HTERT RPE-1 (cell line): Measurements from ENCODE around the gene ASCC3.
"Not testable (repeated sequence)": the region's sequence is repeated elsewhere in the genome, so short reads cannot be mapped to it uniquely, and the experiment has no call there.

ENCODE experiments used
- in situ Hi-C: fragments of 300-500 bp; cut with MboI; formaldehyde crosslinking; loops from 4 replicates; pipeline ENCODE4 v1.14.3; 2020; ENCODE audit warnings: low sequenced_read_pairs

Gene ASCC3

DNA sequence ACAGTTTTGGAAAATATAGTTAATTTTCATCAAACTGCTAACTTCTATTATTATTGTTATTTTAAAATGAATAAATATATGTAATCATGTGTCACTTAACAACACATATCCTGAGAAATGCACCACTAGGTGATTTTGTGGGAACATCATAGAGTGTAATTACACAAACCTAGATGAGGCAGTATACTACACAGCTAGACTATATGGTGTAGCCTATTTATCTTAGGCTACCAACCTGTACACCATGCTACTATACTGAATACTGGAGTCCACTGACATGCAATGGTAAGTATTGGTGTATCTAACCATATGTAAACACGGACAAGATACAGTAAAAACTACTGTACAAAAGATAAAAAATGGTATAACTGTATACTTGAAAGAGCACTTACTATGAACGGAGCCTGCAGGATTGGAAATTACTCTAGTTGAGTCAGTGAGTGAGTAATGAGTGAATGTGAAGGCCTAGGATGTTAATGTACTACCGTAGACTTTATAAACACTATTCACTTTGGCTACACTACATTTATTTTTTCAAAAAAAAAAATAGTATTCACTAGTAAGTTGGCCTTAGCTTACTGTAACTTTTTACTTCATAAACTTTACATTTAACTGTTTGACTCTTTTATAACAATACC, 72.4 kb downstream of the ASCC3 start:
- in situ Hi-C loops, result no loop called here

GRCh38 chr6:100806296-100806695, 74.8 kb downstream of the ASCC3 start:
- in situ Hi-C loops, result no loop called here

DNA sequence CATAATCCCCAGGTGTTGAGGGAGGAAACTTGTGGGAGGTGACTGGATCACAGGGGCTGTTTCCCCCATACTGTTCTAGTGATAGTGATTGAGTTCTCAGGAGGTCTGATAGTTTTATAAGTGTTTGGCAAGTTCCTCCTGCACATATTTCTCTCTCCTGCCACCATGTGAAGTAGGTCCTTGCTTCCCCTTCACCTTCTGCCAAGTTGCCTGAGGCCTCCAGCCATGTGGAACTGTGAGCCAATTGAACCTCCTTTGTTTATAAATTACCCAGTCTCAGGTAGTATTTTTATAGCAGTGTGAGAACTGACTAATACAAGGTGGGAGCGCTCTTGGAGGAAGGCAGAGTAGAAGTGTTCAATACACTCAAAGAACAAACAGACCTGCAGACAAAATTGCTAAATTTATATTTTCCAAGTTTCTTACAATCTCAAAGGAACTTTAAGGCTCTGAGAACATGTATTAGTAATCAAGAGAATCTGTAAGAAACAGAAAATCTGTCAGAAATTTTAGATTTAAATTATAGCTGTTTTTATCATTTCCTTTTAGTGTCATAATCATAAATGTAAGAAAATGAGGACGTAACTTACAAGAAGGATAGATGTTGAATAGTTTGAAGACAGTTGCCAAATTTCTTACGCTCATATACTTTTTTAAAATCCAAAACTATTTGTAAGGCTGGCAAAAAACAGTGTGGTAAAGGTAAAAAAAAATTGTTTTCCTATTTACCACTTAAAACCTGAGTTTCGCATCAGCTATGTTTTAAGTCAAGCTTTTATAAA, 77.7 kb downstream of the ASCC3 start:
- in situ Hi-C loops, result no loop called here

- in situ Hi-C loops, result no loop called here
Observed at GRCh38 chr6:100801036-100801435, 80.1 kb downstream of the ASCC3 start.

DNA sequence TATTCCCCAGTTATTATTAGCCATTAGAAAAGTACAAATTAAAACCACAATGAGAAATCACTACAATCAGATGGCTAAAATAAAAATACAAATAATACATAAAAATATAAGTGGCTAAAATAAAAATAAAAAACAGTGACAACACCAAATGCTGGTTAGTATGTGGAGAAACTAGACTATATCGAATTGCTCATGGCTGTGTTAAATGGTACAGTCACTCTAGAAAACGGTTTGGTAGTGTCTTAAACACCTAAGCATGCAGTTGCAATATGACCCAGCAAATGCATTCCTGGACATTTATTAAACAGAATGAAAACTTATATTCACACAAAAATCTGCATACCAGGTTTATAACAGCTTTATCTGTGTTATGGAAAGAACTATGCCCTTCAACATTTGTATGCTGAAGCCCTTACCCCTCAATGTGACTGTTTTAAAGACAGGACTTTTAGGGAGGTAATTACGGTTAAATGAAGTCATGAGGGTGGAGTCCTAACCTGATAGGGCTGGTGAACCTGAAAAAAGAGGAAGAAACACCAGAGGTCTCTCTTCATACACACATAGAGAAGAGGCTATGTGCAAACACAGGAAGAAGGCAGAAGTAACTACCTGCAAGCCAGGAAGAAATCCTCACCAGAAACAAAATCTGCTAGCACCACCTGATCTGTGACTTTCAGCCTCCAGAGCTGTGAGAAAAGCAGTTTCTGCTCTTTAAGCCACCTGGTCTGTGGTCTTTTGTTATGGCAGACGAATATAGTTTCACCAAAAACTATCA, 84.9 kb downstream of the ASCC3 start:
- in situ Hi-C loops, result no loop called here

- in situ Hi-C loops, result no loop called here
Observed at GRCh38 chr6:100790084-100790483, 91.0 kb downstream of the ASCC3 start.

GRCh38 chr6:100785982-100786381, 95.1 kb downstream of the ASCC3 start:
- in situ Hi-C loops, result no loop called here

DNA sequence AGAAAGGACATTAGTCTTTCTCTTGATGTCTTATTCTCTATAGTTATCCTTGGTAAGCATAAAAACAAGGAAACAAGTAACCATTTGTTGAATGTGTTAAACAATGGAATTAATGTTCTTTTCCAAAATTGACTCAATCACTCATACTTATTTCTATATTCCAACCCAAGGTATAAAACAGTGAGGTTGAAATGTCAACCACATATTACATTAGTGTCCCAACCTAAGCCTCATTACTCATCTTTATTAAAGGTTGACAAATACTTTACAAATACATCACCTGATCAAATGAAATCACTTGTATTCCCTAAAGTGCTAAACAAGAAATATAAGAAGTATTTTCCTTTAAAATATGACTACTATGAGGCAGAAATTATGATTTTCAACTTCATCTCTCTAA, 100.5 kb downstream of the ASCC3 start:
- in situ Hi-C loops, result no loop called here

DNA sequence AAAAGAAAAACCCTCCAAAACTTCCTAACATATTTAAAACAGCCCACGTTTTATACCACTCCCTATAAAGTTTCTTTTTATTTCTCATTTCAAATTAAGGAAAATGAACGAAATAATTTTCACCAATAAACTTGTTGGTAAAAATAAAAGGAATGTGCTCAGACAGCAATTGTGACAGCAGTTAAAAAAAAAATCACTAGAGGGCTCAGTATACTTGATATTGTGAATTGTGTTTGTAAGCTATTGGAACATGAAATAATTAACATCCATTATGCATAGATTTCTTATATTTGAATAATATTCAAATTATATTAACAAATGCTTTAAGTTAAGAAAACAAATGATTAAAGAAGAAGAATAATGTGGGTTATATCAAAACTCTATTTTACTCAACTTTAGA, 105.5 kb downstream of the ASCC3 start:
- in situ Hi-C loops, result no loop called here

DNA sequence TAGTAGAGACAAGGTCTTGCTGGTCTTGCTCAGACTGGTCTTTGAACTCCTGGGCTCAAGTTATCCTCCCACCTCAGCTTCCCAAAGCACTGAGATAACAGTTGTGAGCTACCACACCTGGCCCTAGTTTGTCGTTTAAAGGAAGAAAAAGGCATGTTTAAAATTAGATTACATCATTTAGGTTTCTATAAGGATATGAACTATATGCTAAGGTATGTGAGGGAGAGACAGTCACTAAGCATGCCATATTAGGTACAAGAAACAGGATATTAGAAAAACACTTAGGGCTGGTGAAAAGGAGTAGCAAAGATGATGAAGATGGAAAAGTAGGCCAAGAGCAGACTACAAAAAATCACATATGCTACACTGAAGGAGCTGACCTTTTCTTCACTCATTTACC, 106.4 kb downstream of the ASCC3 start:
- in situ Hi-C loops, result no loop called here

DNA sequence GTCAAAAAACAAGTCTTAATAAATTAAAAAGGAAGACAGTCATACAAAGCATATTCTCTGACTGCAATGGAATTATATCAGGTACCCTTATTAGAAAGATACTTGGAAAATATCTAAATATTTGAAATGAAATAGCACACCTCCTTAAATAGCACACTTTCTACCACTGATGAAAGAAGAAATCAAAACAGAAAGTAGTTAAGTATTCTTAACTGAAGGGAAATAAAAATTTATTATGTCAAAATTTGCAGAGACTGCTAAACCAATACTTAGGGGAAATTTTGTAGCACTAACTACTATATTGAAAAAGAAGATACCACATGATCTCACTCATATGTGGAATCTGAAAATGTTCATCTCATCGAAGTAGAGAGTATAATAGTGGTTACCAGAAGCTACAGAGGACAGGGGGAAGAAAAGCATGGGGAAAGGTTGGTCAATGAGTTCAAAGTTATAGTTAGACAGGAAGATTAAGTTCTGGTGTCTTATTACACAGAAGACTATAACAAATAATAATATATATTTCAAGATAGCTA, 112.2 kb downstream of the ASCC3 start:
- in situ Hi-C loops, result no loop called here

GRCh38 chr6:100763617-100764241, 117.4 kb downstream of the ASCC3 start:
- in situ Hi-C loops, result no loop called here

DNA sequence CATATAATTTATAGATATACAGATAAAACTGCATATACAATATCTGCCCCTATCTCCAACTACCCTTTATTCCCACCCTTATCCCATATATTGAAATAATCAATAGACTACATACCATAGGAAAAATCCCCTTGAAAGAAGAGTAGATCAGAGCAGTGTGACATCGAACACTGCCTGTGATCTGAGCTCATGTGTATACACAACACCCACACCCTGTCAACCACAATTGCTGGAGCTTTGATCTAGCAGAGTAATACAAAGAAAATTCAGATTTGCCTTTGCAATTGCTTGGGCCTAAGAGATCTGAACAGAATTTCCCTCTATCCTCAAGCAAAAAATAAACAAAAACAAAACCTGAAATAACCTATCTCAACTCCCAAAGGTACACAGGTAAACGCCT, 119.3 kb downstream of the ASCC3 start:
- in situ Hi-C loops, result no loop called here

DNA sequence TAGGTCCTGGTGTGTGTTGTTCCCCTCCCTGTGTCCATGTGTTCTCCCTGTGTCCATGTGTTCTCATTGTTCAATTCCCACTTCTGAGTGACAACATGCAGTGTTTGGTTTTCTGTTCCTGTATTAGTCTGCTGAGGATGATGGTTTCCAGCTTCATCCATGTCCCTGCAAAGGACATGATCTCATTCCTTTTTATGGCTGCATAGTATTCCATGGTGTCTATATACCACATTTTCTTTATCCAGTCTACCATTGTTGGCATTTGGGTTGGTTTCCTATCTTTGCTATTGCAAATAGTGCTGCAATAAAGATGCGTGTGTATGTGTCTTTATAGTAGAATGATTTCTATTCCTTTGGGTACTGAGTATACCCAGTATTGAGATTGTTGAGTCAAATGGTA, 122.7 kb downstream of the ASCC3 start:
- in situ Hi-C loops, result not testable (repeated sequence)

DNA sequence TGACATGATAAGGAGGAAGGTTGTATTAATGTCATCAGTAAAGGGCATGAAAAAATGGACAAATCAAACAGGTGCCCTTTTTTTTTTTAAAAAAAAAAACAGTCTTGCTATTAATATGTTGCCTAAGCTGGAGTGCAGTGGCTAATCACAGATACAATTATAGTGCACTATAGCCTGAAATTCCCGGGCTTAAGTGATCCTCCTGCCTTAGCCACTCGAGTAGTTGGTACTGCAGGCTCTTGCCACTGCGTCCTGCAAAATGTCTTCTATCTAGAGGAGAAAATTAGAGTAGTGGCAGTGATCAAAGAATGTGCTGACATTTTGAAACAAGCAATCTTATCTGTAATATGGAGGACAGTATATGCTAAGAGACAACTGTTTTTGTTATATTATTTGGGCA, 127.7 kb downstream of the ASCC3 start:
- in situ Hi-C loops, result no loop called here

GRCh38 chr6:100751590-100751989, 129.5 kb downstream of the ASCC3 start:
- in situ Hi-C loops, result no loop called here

- in situ Hi-C loops, result no loop called here
Observed at GRCh38 chr6:100745419-100746041, 135.6 kb downstream of the ASCC3 start.

- in situ Hi-C loops, result no loop called here
Observed at GRCh38 chr6:100740439-100740838, 140.7 kb downstream of the ASCC3 start.

DNA sequence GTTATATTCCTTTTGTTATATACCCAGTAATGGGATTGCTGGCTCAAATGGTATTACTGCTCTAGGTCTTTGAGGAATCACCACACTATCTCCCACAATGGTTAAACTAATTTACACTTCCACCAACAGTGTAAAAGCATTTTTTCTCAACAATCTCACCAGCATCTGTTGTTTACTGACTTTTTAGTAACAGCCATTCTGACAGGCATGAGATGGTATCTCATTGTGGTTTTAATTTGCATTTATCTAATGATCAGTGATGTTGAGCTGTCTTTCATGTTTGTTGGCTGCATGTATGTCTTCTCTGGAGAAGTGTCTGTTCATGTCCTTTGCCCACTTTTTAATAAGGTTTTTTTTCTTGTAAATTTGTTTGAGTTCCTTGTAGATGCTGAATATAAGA, 143.4 kb downstream of the ASCC3 start:
- in situ Hi-C loops, result not testable (repeated sequence)

DNA sequence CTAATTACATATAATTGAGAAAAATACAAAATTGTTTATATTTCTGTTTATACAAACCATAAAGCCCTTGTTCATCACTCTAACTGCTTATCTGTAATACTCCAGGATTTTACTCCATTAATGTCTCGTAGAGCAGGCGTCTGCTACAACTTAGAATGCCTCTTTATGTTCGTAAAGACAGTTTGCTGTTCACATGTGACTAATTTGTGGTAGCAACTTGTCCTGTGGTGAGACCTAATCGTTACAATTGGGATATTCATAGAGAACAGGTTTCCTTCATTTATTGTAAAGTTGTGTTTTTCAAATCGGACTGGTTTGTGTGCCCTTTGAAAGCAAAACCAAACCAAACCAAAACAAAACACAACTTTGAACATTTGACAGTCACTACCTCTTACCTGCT, 149.7 kb downstream of the ASCC3 start:
- in situ Hi-C loops, result no loop called here
